Small intestine (tissue), 7 donors: Measurements from ENCODE around the gene CMKLR1. TPM values are rescaled to one million over a fixed set of nuclear protein-coding genes. Genes with fewer than 3 reads are reported as not detected.
A peak's percentile ranks its signal among the peaks of the same experiment; 100 is the strongest.

Source experiments
- DNase-seq, 2 donors: peaks; one replicate each; pipeline versions ENCODE4 v3.0.0 to v3.0.0-alpha.2; 2013
- FAIRE-seq: peaks from 2 replicates; lab custom pipeline; 2012; peaks lifted over from hg19 to GRCh38; lab: Jason Lieb, UNC
- H3K27ac ChIP-seq, 3 donors: one replicate each; pipeline ENCODE4 v1.5.1; 2013; ENCODE audit warnings: low read length in 2 of 3, mild to moderate bottlenecking in 2 of 3, control low read depth in 1 of 3, inconsistent platforms in 1 of 3, low read depth in 1 of 3, moderate library complexity in 1 of 3
- H3K27me3 ChIP-seq, 3 donors: one replicate each; pipeline ENCODE4 v1.6.1; 2013; ENCODE audit warnings: low read length in 3 of 3, inconsistent platforms in 1 of 3; ENCODE audit not compliant: control insufficient read depth in 3 of 3, insufficient read depth in 3 of 3
- H3K36me3 ChIP-seq, 3 donors: one replicate each; pipeline ENCODE4 v1.6.1; 2013; ENCODE audit warnings: low read length in 3 of 3, inconsistent platforms in 1 of 3, low read depth in 1 of 3, mild to moderate bottlenecking in 1 of 3, moderate library complexity in 1 of 3; ENCODE audit not compliant: control insufficient read depth in 3 of 3, insufficient read depth in 2 of 3
- H3K4me1 ChIP-seq, 3 donors: one replicate each; pipeline ENCODE4 v1.6.1; 2013; ENCODE audit warnings: low read length in 2 of 3, inconsistent platforms in 1 of 3, low read depth in 1 of 3, mild to moderate bottlenecking in 1 of 3, moderate library complexity in 1 of 3; ENCODE audit not compliant: control insufficient read depth in 3 of 3, insufficient read depth in 2 of 3
- H3K4me3 ChIP-seq, 3 donors: one replicate each; pipeline ENCODE4 v1.5.1; 2013; ENCODE audit warnings: low read length in 3 of 3, control low read depth in 1 of 3, inconsistent platforms in 1 of 3, low read depth in 1 of 3, mild to moderate bottlenecking in 1 of 3, moderate library complexity in 1 of 3
- H3K9me3 ChIP-seq, 2 donors: one replicate each; pipeline ENCODE4 v1.6.1; 2013; ENCODE audit warnings: low read depth in 1 of 2, low read length in 1 of 2; ENCODE audit not compliant: control insufficient read depth in 2 of 2, insufficient read depth in 1 of 2
- WGBS, 3 donors: extraction: QIAGEN DNeasy Blood & Tissue Kit; methylation state at CpG; one replicate each; pipeline ENCODE4 v1.1.7; 2013; 5-methylcytosine and 5-hydroxymethylcytosine counted together
- polyA plus RNA-seq, 4 donors: library from polyadenylated mRNA; stranded (reverse) in 3 of 4; unstranded in 1 of 4; fragments of 200-250 nt in 3 of 4; fragments of 120-200 nt in 1 of 4; gene quantifications; one replicate each; pipeline versions ENCODE4 v1.2.1 to v1.2.3, GENCODE V29; 2013
- donor health status: healthy with polysubstance abuse.
- donor health status: control.
- donor health status: control.
- donor health status: Bipolar disorder and iron deficiency.
- donor health status: healthy.

CMKLR1 gene
- polyA plus RNA-seq, 4 donors: 1.1 to 5.5 (median 2.6) TPM

GRCh38 chr12:108297895-108298760 is 41.0 kb downstream of the CMKLR1 start:
- no peak for DNase-seq
- H3K27me3 ChIP-seq: no peaks in the 10 kb centered on the region
- H3K36me3 ChIP-seq: no peaks in the 10 kb centered on the region
- H3K4me3 ChIP-seq: no peak overlapping the region
- H3K27ac ChIP-seq: peak overlapping the region in 1 of 3 donors; percentile 46
- no peaks in the 10 kb centered on the region for H3K4me1 ChIP-seq
- no peaks in the 10 kb centered on the region for H3K9me3 ChIP-seq
- FAIRE-seq: no peak
- 53 to 63% (median 60%) methylated on average over 6 of the region's 6 CpGs for WGBS, 3 donors

- no peak overlapping the region for H3K4me3 ChIP-seq
Observed at GRCh38 chr12:108297424-108297823, 41.7 kb downstream of the CMKLR1 start.

GRCh38 chr12:108296945-108297344 is 42.2 kb downstream of the CMKLR1 start:
- FAIRE-seq: no peak
- H3K27me3 ChIP-seq: no peaks in the 10 kb centered on the region

More at GRCh38 chr12:108297424-108297823, 41.7 kb downstream of the CMKLR1 start:
- DNase-seq: no peak
- 66 to 82% (median 70%) methylated on average over 2 of the region's 2 CpGs for WGBS, 3 donors
- no peaks in the 10 kb centered on the region for H3K4me1 ChIP-seq
- H3K27me3 ChIP-seq: no peaks in the 10 kb centered on the region
- H3K9me3 ChIP-seq: no peaks in the 10 kb centered on the region
- peak overlapping the region in 1 of 3 donors; percentile 14 for H3K27ac ChIP-seq
- H3K36me3 ChIP-seq: no peaks in the 10 kb centered on the region
- no peak for FAIRE-seq

GRCh38 chr12:108295641-108296040 is 43.5 kb downstream of the CMKLR1 start:
- no peak for FAIRE-seq
- Histone ChIP-seq H3K27ac (no peak overlapping the region), H3K27me3 (no peaks in the 10 kb centered on the region), H3K4me3 (no peak overlapping the region), H3K36me3 (no peaks in the 10 kb centered on the region), H3K4me1 (no peaks in the 10 kb centered on the region), H3K9me3 (no peaks in the 10 kb centered on the region)
- DNase-seq: no peak
- 42 to 66% (median 64%) methylated on average over 8 of the region's 8 CpGs for WGBS, 3 donors

More at GRCh38 chr12:108296945-108297344, 42.2 kb downstream of the CMKLR1 start:
- H3K9me3 ChIP-seq: no peaks in the 10 kb centered on the region
- 30 to 50% (median 45%) methylated on average over 3 of the region's 3 CpGs for WGBS, 3 donors
- H3K4me1 ChIP-seq: no peaks in the 10 kb centered on the region
- no peaks in the 10 kb centered on the region for H3K36me3 ChIP-seq
- no peak overlapping the region for H3K4me3 ChIP-seq
- H3K27ac ChIP-seq: no peak overlapping the region
- no peak for DNase-seq

GRCh38 chr12:108289350-108290161 is 49.6 kb downstream of the CMKLR1 start:
- DNase-seq (no peak), FAIRE-seq (no peak)
- no peaks in the 10 kb centered on the region for H3K4me1 ChIP-seq
- no peaks in the 10 kb centered on the region for H3K36me3 ChIP-seq
- H3K9me3 ChIP-seq: no peaks in the 10 kb centered on the region
- no peak overlapping the region for H3K27ac ChIP-seq
- H3K4me3 ChIP-seq: no peak overlapping the region
- WGBS, 3 donors: 54 to 61% (median 59%) methylated on average over 11 of the region's 11 CpGs
- no peaks in the 10 kb centered on the region for H3K27me3 ChIP-seq

GRCh38 chr12:108287227-108287626 is 51.9 kb downstream of the CMKLR1 start:
- Histone ChIP-seq H3K27ac (no peak overlapping the region), H3K36me3 (no peaks in the 10 kb centered on the region), H3K4me1 (no peaks in the 10 kb centered on the region), H3K9me3 (no peaks in the 10 kb centered on the region), H3K4me3 (no peak overlapping the region), H3K27me3 (no peaks in the 10 kb centered on the region)
- 85 to 96% (median 85%) methylated on average over 3 of the region's 3 CpGs for WGBS, 3 donors
- no peak for FAIRE-seq
- DNase-seq: no peak

- Histone ChIP-seq H3K36me3 (no peaks in the 10 kb centered on the region), H3K27ac (no peak overlapping the region), H3K4me3 (no peak overlapping the region), H3K27me3 (no peaks in the 10 kb centered on the region), H3K9me3 (no peaks in the 10 kb centered on the region), H3K4me1 (no peaks in the 10 kb centered on the region)
- WGBS, 3 donors: 39 to 41% (median 41%) methylated on average over 2 of the region's 2 CpGs
- no peak for FAIRE-seq
- no peak for DNase-seq
Observed at GRCh38 chr12:108285016-108285415, 54.1 kb downstream of the CMKLR1 start.

- no peak for FAIRE-seq
- 36 to 54% (median 46%) methylated on average over 7 of the region's 7 CpGs for WGBS, 3 donors
- Histone ChIP-seq H3K4me3 (no peak overlapping the region), H3K4me1 (no peaks in the 10 kb centered on the region), H3K9me3 (no peaks in the 10 kb centered on the region), H3K27me3 (no peaks in the 10 kb centered on the region), H3K27ac (no peak overlapping the region), H3K36me3 (no peaks in the 10 kb centered on the region)
- DNase-seq: no peak
Observed at GRCh38 chr12:108284163-108284562, 54.9 kb downstream of the CMKLR1 start.
